NCI-H1436 treated with DMSO at 0.1 percent for 48 hours (cell line): ENCODE data around the gene WDR55.
"Not testable (repeated sequence)": the region's sequence is repeated elsewhere in the genome, so short reads cannot be mapped to it uniquely, and the experiment has no call there.

Experiments
- DNase-seq: peaks from one replicate; lab custom pipeline; 2025; lab: John Stamatoyannopoulos, UW

WDR55 gene

DNA sequence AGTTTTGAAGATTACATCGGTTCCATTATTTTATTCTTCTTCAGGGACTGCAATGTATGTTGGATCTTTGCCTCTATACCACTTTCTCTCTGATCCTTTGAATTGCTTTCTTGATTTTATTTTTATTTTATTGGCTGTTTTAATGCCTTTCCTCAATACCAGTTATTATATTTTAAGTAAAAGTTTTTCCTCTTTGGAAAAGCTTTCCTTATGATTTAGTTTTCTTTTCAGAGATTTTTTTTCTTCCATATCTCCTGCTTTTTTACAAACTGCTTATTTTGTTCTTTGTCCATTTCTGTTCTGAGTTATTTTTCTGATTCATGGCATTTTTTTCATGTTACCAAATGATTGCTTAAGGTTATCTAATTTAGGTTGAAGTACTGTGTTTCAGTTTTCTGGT is 47.1 kb downstream of the WDR55 start:
- DNase-seq = no peak

DNA sequence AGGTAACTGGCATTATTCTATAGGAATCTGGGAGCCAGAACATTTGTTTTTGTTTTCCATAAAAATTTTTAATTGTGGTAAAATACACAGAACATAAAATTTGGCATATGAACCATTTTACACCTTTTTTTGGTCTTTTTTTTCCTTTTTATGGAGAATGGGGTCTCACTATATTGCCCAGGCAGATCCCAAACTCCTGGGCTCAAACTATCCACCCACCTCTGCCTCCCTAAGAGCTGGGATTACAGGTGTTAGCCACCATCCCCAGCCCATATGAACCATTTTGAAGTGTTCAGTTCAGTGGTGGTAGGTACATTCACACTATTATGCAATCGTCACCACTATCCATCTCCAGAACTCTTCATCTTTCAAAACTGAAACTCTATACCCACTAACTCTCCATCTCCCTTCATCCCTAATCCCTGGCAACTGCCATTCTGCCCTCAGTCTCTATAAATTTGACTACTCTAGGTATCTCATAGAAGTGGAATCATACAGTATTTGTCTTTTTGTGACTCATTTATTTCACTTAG is 48.9 kb downstream of the WDR55 start:
- no peak for DNase-seq

DNA sequence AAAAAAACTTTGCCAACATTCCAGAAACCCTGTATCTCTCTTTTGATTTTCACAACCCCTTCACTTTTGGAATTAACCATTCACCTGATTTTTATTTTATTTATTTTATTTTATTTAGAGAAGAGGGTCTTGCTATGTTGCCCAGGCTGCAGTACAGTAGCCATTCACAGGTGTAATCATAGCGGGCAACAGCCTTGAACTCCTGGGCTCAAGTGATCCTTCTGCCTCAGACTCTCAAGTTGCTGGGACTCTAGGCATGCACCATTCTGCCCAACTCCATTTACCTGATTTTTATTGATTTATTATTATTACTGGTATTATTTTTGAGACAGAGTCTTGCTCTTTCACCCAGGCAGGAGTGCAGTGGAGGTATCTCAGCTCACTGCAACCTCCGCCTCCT is 51.5 kb downstream of the WDR55 start:
- DNase-seq = not testable (repeated sequence)

DNA sequence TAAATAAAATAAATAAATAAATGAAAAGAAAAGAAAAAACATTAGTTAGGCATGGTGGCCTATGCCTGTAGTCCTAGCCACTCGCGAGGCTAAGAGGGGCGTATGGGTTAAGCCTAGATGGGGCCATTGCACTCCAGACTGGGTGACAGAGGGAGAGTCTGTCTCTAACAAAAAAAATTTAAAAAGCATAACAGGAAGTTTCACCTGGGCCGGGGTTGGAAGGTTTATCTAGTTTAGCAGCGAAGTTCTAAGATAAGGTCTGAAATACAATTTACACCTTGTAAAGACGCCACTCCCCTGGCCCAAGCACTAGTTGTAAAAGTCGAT is 53.5 kb downstream of the WDR55 start:
- DNase-seq = no peak

DNA sequence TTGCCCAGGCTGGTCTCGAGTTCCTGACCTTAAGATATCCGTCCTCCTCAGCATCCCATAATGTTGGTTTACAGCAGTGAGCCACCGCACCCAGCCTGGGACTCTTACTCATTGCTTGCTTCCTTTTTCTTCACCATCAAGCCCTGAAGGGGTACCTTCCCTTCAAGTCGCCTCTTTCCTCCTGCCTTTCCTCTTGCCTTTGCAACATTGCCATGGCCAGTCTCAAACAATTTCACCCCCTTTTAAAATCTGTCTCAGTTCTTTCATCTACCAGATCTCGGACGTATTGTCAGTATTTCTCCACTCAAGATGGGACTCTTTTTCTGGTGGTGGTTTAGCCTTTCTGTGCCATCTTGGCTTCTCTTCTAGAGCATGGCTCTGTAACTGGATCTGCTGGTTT is 56.0 kb downstream of the WDR55 start:
- not testable (repeated sequence) for DNase-seq

DNA sequence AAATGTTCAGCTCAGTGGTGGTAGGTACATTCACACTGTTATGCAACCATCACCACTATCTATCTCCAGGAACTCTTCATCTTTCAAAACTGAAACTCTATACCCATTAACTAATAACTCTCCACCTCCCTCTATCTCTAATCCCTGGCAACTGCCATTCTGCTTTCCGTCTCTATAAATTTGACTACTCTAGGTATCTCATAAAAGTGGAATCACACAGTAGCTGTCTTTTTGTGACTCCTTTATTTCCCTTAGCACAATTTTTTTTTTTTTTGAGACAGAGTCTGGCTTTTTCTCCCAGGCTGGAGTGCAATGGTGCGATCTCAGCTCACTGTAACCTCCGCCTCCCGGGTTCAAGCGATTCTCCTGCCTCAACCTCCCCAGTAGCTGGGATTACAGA is 56.7 kb downstream of the WDR55 start:
- DNase-seq = not testable (repeated sequence)
